ENCODE data around the gene ECEL1.

The ECEL1 gene

GRCh38 chr2:232432598-232433184 lies 54.9 kb downstream of the ECEL1 start:
- Histone ChIP-seq H3K27ac (ENCODE audit: low read length) (no peak overlapping the region), H3K36me3 (ENCODE audit: control insufficient read depth in 1 of 2, insufficient read depth in 2 of 2, low read length in 2 of 2) (no peaks in the 10 kb centered on the region), H3K4me1 (ENCODE audit: control insufficient read depth in 1 of 2, insufficient read depth in 2 of 2, low read length in 2 of 2) (no peaks in the 10 kb centered on the region), H3K9me3 (ENCODE audit: control insufficient read depth in 1 of 2, low read length in 2 of 2) (no peaks in the 10 kb centered on the region), H3K27me3 (ENCODE audit: low read depth, low read length) (no peaks in the 10 kb centered on the region), H3K4me3 (ENCODE audit: low read depth in 1 of 2, low read length in 2 of 2) (no peak overlapping the region)

- Histone ChIP-seq H3K4me1 (ENCODE audit: control insufficient read depth in 1 of 2, insufficient read depth in 2 of 2, low read length in 2 of 2) (no peaks in the 10 kb centered on the region), H3K36me3 (ENCODE audit: control insufficient read depth in 1 of 2, insufficient read depth in 2 of 2, low read length in 2 of 2) (no peaks in the 10 kb centered on the region), H3K27ac (ENCODE audit: low read length) (no peak overlapping the region), H3K4me3 (ENCODE audit: low read depth in 1 of 2, low read length in 2 of 2) (no peak overlapping the region), H3K9me3 (ENCODE audit: control insufficient read depth in 1 of 2, low read length in 2 of 2) (no peaks in the 10 kb centered on the region), H3K27me3 (ENCODE audit: low read depth, low read length) (no peaks in the 10 kb centered on the region)
Measured at GRCh38 chr2:232431705-232432590, 55.7 kb downstream of the ECEL1 start.
